Stromal cell of bone marrow (primary cell): ENCODE data around the gene GUCD1.

Experiments
- DNase-seq: peaks from one replicate; pipeline ENCODE4 v3.0.0-alpha.2; 2012; ENCODE audit warnings: low read depth

Gene GUCD1

GRCh38 chr22:24529898-24530297 is 25.0 kb downstream of the GUCD1 start:
- no peak for DNase-seq

- DNase-seq = no peak
These were observed 28.7 kb downstream of the GUCD1 start for GRCh38 chr22:24526191-24526590.

- no peak for DNase-seq
These were observed 29.4 kb downstream of the GUCD1 start for GRCh38 chr22:24525416-24526037.

- DNase-seq = no peak
These were observed 31.1 kb downstream of the GUCD1 start for GRCh38 chr22:24523873-24524272.

GRCh38 chr22:24521791-24522245 is 33.1 kb downstream of the GUCD1 start:
- DNase-seq = no peak

GRCh38 chr22:24519496-24519895 is 35.4 kb downstream of the GUCD1 start:
- DNase-seq = no peak

GRCh38 chr22:24518771-24519485 is 36.0 kb downstream of the GUCD1 start:
- no peak for DNase-seq

- no peak for DNase-seq
These were observed 36.7 kb downstream of the GUCD1 start for GRCh38 chr22:24518228-24518627.

GRCh38 chr22:24517446-24517845 is 37.5 kb downstream of the GUCD1 start:
- DNase-seq = no peak

- DNase-seq = peak; percentile 83
These were observed 38.6 kb downstream of the GUCD1 start for GRCh38 chr22:24516301-24516737.

GRCh38 chr22:24515027-24515338 is 40.0 kb downstream of the GUCD1 start:
- DNase-seq = no peak

GRCh38 chr22:24514241-24515026 is 40.5 kb downstream of the GUCD1 start:
- no peak for DNase-seq

- no peak for DNase-seq
These were observed 41.3 kb downstream of the GUCD1 start for GRCh38 chr22:24513378-24514240.

GRCh38 chr22:24512043-24512442 is 42.9 kb downstream of the GUCD1 start:
- DNase-seq = no peak

- DNase-seq = peak; percentile 42
These were observed 44.0 kb downstream of the GUCD1 start for GRCh38 chr22:24510637-24511625.

- no peak for DNase-seq
These were observed 47.2 kb downstream of the GUCD1 start for GRCh38 chr22:24507716-24508115.

GRCh38 chr22:24506802-24507438 is 48.0 kb downstream of the GUCD1 start:
- no peak for DNase-seq

GRCh38 chr22:24504956-24505736 is 49.8 kb downstream of the GUCD1 start:
- no peak for DNase-seq

- DNase-seq = no peak
These were observed 50.4 kb downstream of the GUCD1 start for GRCh38 chr22:24504540-24504939.
